GM21515 (cell line): ENCODE data around the gene CCNC.
A peak's percentile ranks its signal among the peaks of the same experiment; 100 is the strongest.

Source experiments
- ATAC-seq: cut with Tn5 transposase; IDR thresholded peaks from one replicate; pipeline ENCODE4 v1.9.1; 2021; ENCODE audit not compliant: unreplicated experiment

CCNC gene

GRCh38 chr6:99568103-99568933 lies at the start of gene CCNC:
Gene CCNC (minus strand): TSS chr6:99568660. CDS start chr6:99568527, 133 bp downstream.
- peak; percentile 98 for ATAC-seq

- ATAC-seq = no peak
Observed at GRCh38 chr6:99617131-99617530, 48.7 kb upstream of the CCNC start.

- ATAC-seq = no peak
Observed at GRCh38 chr6:99614430-99615186, 46.1 kb upstream of the CCNC start.

GRCh38 chr6:99613705-99614429 lies 45.4 kb upstream of the CCNC start:
- peak; percentile 59 for ATAC-seq

DNA sequence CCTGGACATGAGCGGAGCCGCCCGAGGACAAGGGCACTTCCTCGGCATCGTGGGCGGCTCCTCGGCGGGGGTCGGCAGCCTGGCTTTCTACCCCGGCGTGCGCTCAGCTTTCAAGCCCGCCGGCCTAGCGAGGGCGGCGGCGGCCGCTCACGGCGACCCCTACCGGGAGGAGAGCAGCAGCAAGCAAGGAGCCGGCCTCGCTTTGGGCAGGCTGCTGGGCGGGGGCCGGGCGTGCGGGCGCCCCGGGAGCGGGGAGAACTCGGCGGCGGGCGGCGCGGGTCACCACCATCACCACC lies 44.9 kb upstream of the CCNC start:
- ATAC-seq = peak; percentile 50

DNA sequence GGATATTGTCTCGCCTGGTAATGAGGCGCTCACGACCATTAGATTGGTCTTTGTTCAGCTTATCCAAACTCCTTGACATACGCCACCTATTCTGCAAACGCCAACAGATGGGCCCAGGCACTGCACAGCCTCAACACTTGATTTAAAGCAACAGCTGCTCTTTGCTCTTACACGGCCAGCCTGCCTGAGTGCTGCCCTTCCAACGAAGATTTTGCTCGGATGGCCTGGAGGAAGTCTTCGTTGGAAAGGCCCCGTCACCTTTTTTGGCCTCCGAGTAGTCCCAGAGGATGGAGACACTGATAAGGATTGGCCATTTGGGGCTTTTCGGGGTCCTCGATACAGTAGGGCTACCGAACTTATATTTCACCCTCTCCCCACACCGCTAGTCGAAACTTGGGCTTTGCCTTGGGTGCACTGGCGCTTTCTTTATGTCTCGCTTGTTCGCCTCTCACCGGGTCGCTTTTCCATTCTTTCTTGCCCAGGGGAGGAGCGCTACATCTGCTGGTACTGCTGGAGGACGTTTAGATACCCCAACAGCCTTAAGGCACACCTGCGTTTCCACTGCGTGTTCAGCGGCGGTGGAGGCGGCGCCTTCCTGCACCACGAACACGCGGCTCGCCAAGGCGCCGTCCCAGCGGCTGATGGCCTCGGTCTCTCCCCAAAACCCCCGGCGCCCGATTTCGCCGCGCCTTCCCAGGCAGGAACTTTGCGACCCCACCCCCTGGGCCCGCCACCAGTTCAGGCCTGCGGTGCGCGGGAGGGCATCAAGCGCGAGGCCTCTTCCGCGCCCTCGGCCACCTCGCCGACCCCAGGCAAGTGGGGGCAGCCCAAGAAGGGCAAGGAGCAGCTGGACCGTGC lies 44.3 kb upstream of the CCNC start:
- no peak for ATAC-seq

- ATAC-seq = peak; percentile 54
Observed at GRCh38 chr6:99611148-99611547, 42.7 kb upstream of the CCNC start.

DNA sequence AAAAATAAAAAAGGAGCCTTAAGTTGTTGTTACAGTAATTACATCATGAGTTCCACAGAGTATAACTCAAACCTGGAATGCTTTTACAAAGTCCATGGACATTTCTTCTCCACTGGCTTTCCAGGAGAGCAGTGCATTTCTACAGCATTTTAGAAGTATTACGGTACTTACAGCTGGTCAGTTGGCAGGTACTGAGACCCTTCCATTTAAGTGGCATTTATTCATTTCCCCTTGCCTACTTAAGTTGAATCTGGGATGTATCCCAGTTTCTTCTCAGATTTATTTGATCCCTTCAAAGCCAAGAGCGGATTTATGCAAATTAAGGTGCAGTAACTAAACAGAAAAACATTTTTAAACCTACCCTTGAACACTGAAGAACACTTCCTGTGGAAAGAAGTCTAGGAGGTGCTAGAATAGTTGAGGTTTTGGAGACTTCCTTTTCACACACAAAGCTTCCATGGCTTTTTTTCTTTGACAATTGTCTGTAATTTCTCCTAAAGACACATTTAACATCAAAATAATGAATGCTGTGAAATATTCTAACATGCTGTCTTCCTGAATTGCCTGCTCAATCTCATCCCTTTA lies 41.5 kb upstream of the CCNC start:
- no peak for ATAC-seq

- ATAC-seq = no peak
Observed at GRCh38 chr6:99608886-99609482, 40.5 kb upstream of the CCNC start.

- no peak for ATAC-seq
Observed at GRCh38 chr6:99608059-99608885, 39.8 kb upstream of the CCNC start.

DNA sequence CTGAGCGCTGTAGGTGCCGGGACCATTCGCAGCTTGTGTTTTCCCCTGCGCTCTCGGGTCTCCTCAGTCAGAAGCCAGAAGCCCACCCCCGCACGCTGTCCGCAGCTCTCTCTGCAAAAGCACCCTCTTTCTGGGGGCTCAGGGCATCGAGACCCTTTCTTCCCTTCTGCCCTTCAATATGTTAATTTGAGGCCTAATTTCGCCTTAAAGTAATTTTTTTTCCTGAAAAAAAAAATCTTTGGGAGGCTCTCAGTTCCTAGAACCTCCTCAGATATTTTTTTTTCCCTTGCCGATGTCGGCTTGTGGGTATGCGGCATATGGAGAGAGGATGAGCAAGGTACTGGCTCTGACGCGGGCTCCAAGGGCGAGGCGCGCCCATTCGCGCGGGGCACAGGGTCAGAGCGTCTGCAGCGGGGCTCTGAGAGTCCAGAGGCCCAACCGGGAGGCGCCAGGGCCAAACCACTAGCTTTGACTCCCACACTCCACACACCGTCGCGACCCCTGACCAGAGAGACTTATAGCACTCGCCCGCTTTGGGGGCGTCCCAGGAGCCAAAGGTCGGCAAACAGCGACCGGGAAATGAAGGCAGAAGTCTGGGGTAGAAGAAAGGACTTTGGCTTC lies 39.1 kb upstream of the CCNC start:
- ATAC-seq = no peak

- no peak for ATAC-seq
Observed at GRCh38 chr6:99606656-99607415, 38.4 kb upstream of the CCNC start, which contains the start of gene PRDM13. Gene PRDM13 (plus strand): TSS chr6:99606833. CDS start chr6:99607035, 202 bp downstream.

- ATAC-seq = no peak
Observed at GRCh38 chr6:99605911-99606655, 37.6 kb upstream of the CCNC start.

GRCh38 chr6:99605074-99605734 lies 36.7 kb upstream of the CCNC start:
- no peak for ATAC-seq

GRCh38 chr6:99604166-99605073 lies 36.0 kb upstream of the CCNC start:
- no peak for ATAC-seq
